HepG2 (cell line): ENCODE results near the gene TMEM225B. TPM values are rescaled to one million over a fixed set of nuclear protein-coding genes. Genes with fewer than 3 reads are reported as not detected.

ENCODE experiments used
- AGO2 ChIP-seq: fragments of 200-400 bp; formaldehyde crosslinking; optimal IDR thresholded peaks from 2 replicates; pipeline ENCODE3; 2017; ENCODE audit warnings: mild to moderate bottlenecking, low read depth, low read length, moderate library complexity
- CC2D1A ChIP-seq: sonication (generic); formaldehyde crosslinking; IDR thresholded peaks from 2 replicates; pipeline ENCODE4 v1.8.1; 2023; ENCODE audit warnings: mild to moderate bottlenecking, missing genetic modification reagents
- DPF2 ChIP-seq: sonication (generic); formaldehyde crosslinking; IDR thresholded peaks from 2 replicates; pipeline ENCODE4 v1.4.0; 2020; ENCODE audit warnings: mild to moderate bottlenecking, low read depth, missing genetic modification reagents, borderline replicate concordance
- DRAP1 ChIP-seq: IDR thresholded peaks from 2 replicates; pipeline ENCODE4 v1.6.1; 2016; ENCODE audit warnings: missing genetic modification reagents, missing compliant biosample characterization
- EEA1 ChIP-seq: sonication (generic); formaldehyde crosslinking; IDR thresholded peaks from 2 replicates; pipeline ENCODE4 v1.5.1; 2020; ENCODE audit warnings: mild to moderate bottlenecking, missing genetic modification reagents, borderline replicate concordance
- ELF3 ChIP-seq: IDR thresholded peaks from 2 replicates; pipeline ENCODE4 v1.6.1; 2016; ENCODE audit warnings: missing genetic modification reagents, missing compliant biosample characterization
- FOXJ3 ChIP-seq: sonication (generic); formaldehyde crosslinking; IDR thresholded peaks from 2 replicates; pipeline ENCODE4 v1.4.0; 2020; ENCODE audit warnings: missing genetic modification reagents, mild to moderate bottlenecking, borderline replicate concordance
- GFI1 ChIP-seq: sonication (generic); formaldehyde crosslinking; IDR thresholded peaks from 2 replicates; pipeline ENCODE4 v1.5.0; 2020; ENCODE audit warnings: missing genetic modification reagents, mild to moderate bottlenecking, borderline replicate concordance
- KDM3A ChIP-seq: IDR thresholded peaks from 2 replicates; pipeline ENCODE4 v1.6.1; 2018; ENCODE audit warnings: low read depth, missing compliant biosample characterization
- MAFF ChIP-seq: IDR thresholded peaks from 2 replicates; pipeline ENCODE4 v1.6.1; 2011; ENCODE audit warnings: low read depth, low read length, improper control_type of control experiment
- NFE2L1 ChIP-seq: sonication (generic); formaldehyde crosslinking; IDR thresholded peaks from 2 replicates; pipeline ENCODE4 v1.4.0; 2020; ENCODE audit warnings: missing genetic modification reagents, mild to moderate bottlenecking, borderline replicate concordance
- POLR2AphosphoS2 ChIP-seq: IDR thresholded peaks from 2 replicates; pipeline ENCODE4 v1.6.1; 2011; ENCODE audit warnings: low read depth, low read length, improper control_type of control experiment
- RELA ChIP-seq: sonication (generic); formaldehyde crosslinking; IDR thresholded peaks from 2 replicates; pipeline ENCODE4 v1.4.0; 2020; ENCODE audit warnings: missing genetic modification reagents
- SAP130 ChIP-seq: IDR thresholded peaks from 2 replicates; pipeline ENCODE4 v1.6.1; 2016; ENCODE audit warnings: low read depth
- SMAD1 ChIP-seq: sonication (generic); formaldehyde crosslinking; IDR thresholded peaks from 2 replicates; pipeline ENCODE4 v1.4.0; 2020; ENCODE audit warnings: missing genetic modification reagents, low read depth, mild to moderate bottlenecking, borderline replicate concordance
- SOX13 ChIP-seq, 3 experiments: fragments of 450-650 bp in 1 of 3; sonication (generic) in 1 of 3; formaldehyde crosslinking in 1 of 3; IDR thresholded peaks in 2 of 3; conservative IDR thresholded peaks in 1 of 3; 2 replicates each; pipeline versions ENCODE4 v1.5.0 to v1.6.1; 2016 to 2020; ENCODE audit warnings: antibody characterized with exemption in 1 of 3, mild to moderate bottlenecking in 1 of 3, missing compliant biosample characterization in 1 of 3, missing genetic modification reagents in 1 of 3, moderate library complexity in 1 of 3
- TBL1XR1 ChIP-seq: fragments of 150-350 bp; IDR thresholded peaks from 2 replicates; pipeline ENCODE4 v1.6.1; 2014; ENCODE audit warnings: borderline replicate concordance, low read length; ENCODE audit not compliant: partially characterized antibody
- TEAD3 ChIP-seq: optimal IDR thresholded peaks from 2 replicates; pipeline ENCODE3; 2016; ENCODE audit warnings: borderline replicate concordance
- TGIF2 ChIP-seq: IDR thresholded peaks from 2 replicates; pipeline ENCODE4 v1.6.1; 2016; ENCODE audit warnings: control low read depth, missing compliant biosample characterization
- TOE1 ChIP-seq: sonication (generic); formaldehyde crosslinking; IDR thresholded peaks from 2 replicates; pipeline ENCODE4 v1.4.0; 2020; ENCODE audit warnings: mild to moderate bottlenecking, missing genetic modification reagents
- ZKSCAN8 ChIP-seq: IDR thresholded peaks from 2 replicates; pipeline ENCODE4 v1.6.1; 2016; ENCODE audit warnings: borderline replicate concordance, missing genetic modification reagents, missing compliant biosample characterization
- ZNF317 ChIP-seq: sonication (generic); formaldehyde crosslinking; IDR thresholded peaks from 2 replicates; pipeline ENCODE4 v1.5.0; 2020; ENCODE audit warnings: mild to moderate bottlenecking, missing genetic modification reagents
- ZNF383 ChIP-seq: sonication (generic); formaldehyde crosslinking; IDR thresholded peaks from 2 replicates; pipeline ENCODE4 v1.4.0; 2020; ENCODE audit warnings: missing genetic modification reagents, mild to moderate bottlenecking, borderline replicate concordance
- ZNF496 ChIP-seq: sonication (generic); formaldehyde crosslinking; IDR thresholded peaks from 2 replicates; pipeline ENCODE4 v1.8.1; 2023; ENCODE audit warnings: mild to moderate bottlenecking, moderate library complexity, missing genetic modification reagents; ENCODE audit not compliant: insufficient replicate concordance
- ZNF558 ChIP-seq: sonication (generic); formaldehyde crosslinking; IDR thresholded peaks from 2 replicates; pipeline ENCODE4 v1.9.0; 2022; ENCODE audit warnings: mild to moderate bottlenecking, missing genetic modification reagents, borderline replicate concordance
- ZNF563 ChIP-seq: sonication (generic); formaldehyde crosslinking; IDR thresholded peaks from 2 replicates; pipeline ENCODE4 v1.8.0; 2022; ENCODE audit warnings: mild to moderate bottlenecking, moderate library complexity, missing genetic modification reagents
- ZNF660 ChIP-seq: sonication (generic); formaldehyde crosslinking; IDR thresholded peaks from 2 replicates; pipeline ENCODE4 v1.5.1; 2020; ENCODE audit warnings: mild to moderate bottlenecking, low read depth, missing genetic modification reagents, borderline replicate concordance
- ZNF703 ChIP-seq: sonication (generic); formaldehyde crosslinking; IDR thresholded peaks from 2 replicates; pipeline ENCODE4 v1.5.1; 2020; ENCODE audit warnings: missing genetic modification reagents, mild to moderate bottlenecking, moderate library complexity, borderline replicate concordance
- ZNF776 ChIP-seq: sonication (generic); formaldehyde crosslinking; IDR thresholded peaks from 2 replicates; pipeline ENCODE4 v1.4.0; 2020; ENCODE audit warnings: mild to moderate bottlenecking, missing genetic modification reagents
- ZZZ3 ChIP-seq: sonication (generic); formaldehyde crosslinking; IDR thresholded peaks from 2 replicates; pipeline ENCODE4 v1.4.0; 2020; ENCODE audit warnings: missing genetic modification reagents, mild to moderate bottlenecking, borderline replicate concordance
- polyA plus RNA-seq, 8 experiments: library from polyadenylated mRNA; depleted of rRNA in 3 of 8; stranded (reverse) in 7 of 8; unstranded in 1 of 8; fragments of >200 nt; fragmentation: Illumina TruSeq in 4 of 8; extraction: Trizol in 4 of 8; gene quantifications; 2 replicates each; pipeline versions ENCODE4 v1.2.1 to v1.2.3, GENCODE V29; 2011 to 2016; ENCODE audit warnings: low read depth in 4 of 8, missing spikeins in 1 of 8, mixed read lengths in 1 of 8; ENCODE audit not compliant: insufficient read depth in 1 of 8
- total RNA-seq, 5 experiments: library from RNA; depleted of rRNA; stranded (reverse); fragments of >200 nt; fragmentation: Illumina TruSeq; extraction: Trizol; gene quantifications; 2 replicates each; pipeline ENCODE4 v1.2.3, GENCODE V29; 2016; ENCODE audit warnings: low read depth in 1 of 5
- TF ChIP-seq, protein P1 (sequence below): sonication (generic); formaldehyde crosslinking; IDR thresholded peaks from 2 replicates; pipeline ENCODE4 v1.4.0; 2020; ENCODE audit warnings: mild to moderate bottlenecking, missing genetic modification reagents

The TMEM225B gene
- total and polyA plus RNA-seq, 2 of the 13 experiments (the other 11 are each of a cell fraction or from before 2014, with no cell fraction given) = 0.78 to 0.95 TPM

GRCh38 chr7:99616359-99617191, 18.5 kb downstream of the TMEM225B start, which contains the start of gene ZSCAN25 (continued):
- TF ChIP-seq DRAP1 (CRISPR knock-in tag) (peak; percentile 57; the same call in 1 of the 2 replicates), SAP130 (peak; percentile 95), ZNF496 (CRISPR knock-in tag) (no peak), AGO2 (peak; percentile 82), EEA1 (CRISPR knock-in tag) (peak; percentile 53; the same call in 1 of the 2 replicates), SOX13 (IDR thresholded peaks at IDR 0.05) (no peak), SOX13 (CRISPR knock-in tag; conservative IDR thresholded peaks at IDR 0.05 in 1 of 2, IDR thresholded peaks at IDR 0.05 in 1 of 2) (no peak), ZNF660 (CRISPR knock-in tag) (no peak), ZNF563 (CRISPR knock-in tag) (peak; percentile 83; the same call in 1 of the 2 replicates), NFE2L1 (CRISPR knock-in tag) (no peak), KDM3A (peak; percentile 98), ZKSCAN8 (CRISPR knock-in tag) (peak; percentile 84), TOE1 (CRISPR knock-in tag) (no peak), TBL1XR1 (peak; percentile 14), ZNF383 (CRISPR knock-in tag) (peak; percentile 96), DPF2 (no peak), ZNF776 (CRISPR knock-in tag) (peak; percentile 88), MAFF (no peak), ZNF317 (peak; percentile 91), RELA (CRISPR knock-in tag) (no peak), POLR2AphosphoS2 (0 out of 2 replicates have a peak, but pooled peaks have one; percentile 49), GFI1 (CRISPR knock-in tag) (peak; percentile 32; the same call in 1 of the 2 replicates), FOXJ3 (CRISPR knock-in tag) (peak; percentile 83; the same call in 1 of the 2 replicates), TEAD3 (CRISPR knock-in tag) (peak; percentile 70), ZNF558 (CRISPR knock-in tag) (peak; percentile 51; the same call in 1 of the 2 replicates), ELF3 (peak; percentile 89), SMAD1 (peak; percentile 88; the same call in 1 of the 2 replicates), CC2D1A (CRISPR knock-in tag) (no peak), ZZZ3 (CRISPR knock-in tag) (peak; percentile 93; the same call in 1 of the 2 replicates), ZNF703 (peak; percentile 37; the same call in 1 of the 2 replicates), TGIF2 (peak; percentile 87)
- TF ChIP-seq, protein P1, sequence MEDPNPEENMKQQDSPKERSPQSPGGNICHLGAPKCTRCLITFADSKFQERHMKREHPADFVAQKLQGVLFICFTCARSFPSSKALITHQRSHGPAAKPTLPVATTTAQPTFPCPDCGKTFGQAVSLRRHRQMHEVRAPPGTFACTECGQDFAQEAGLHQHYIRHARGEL (CRISPR knock-in tag) = no peak; the same call in 1 of the 2 replicates
